ENCODE data around the gene SAAL1.

DNA sequence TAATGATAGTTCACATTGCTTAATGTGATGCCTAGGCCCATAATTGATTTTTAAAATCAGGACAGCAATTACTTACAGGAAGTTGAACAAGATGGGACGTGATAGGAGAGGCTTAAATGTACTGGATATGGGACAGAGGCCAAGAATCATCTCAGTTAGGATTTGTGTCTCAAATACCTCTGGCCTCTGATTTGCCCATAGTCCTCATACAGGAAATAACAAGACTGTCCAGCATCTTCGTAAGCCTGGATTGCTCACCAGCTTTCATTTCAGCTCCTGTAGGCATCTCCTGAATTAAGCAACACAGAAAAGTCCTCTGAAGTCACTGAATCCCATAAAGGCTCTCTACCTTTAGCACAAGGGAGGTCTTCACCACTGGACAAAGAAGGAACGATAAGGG, 26.5 kb upstream of the SAAL1 start, which contains the start of gene MRGPRX3:
- TF ChIP-seq, protein P1, sequence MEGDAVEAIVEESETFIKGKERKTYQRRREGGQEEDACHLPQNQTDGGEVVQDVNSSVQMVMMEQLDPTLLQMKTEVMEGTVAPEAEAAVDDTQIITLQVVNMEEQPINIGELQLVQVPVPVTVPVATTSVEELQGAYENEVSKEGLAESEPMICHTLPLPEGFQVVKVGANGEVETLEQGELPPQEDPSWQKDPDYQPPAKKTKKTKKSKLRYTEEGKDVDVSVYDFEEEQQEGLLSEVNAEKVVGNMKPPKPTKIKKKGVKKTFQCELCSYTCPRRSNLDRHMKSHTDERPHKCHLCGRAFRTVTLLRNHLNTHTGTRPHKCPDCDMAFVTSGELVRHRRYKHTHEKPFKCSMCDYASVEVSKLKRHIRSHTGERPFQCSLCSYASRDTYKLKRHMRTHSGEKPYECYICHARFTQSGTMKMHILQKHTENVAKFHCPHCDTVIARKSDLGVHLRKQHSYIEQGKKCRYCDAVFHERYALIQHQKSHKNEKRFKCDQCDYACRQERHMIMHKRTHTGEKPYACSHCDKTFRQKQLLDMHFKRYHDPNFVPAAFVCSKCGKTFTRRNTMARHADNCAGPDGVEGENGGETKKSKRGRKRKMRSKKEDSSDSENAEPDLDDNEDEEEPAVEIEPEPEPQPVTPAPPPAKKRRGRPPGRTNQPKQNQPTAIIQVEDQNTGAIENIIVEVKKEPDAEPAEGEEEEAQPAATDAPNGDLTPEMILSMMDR (conservative IDR thresholded peaks at IDR 0.05), result no peak
- no peak for TF ChIP-seq EZH2 (IDR thresholded peaks at IDR 0.05; ENCODE audit: low read depth)

Measured in PC-9 (cell line).